ENCODE measurements around the gene MYO16. TPM values are rescaled to one million over a fixed set of nuclear protein-coding genes. Genes with fewer than 3 reads are reported as not detected.
A peak's percentile ranks its signal among the peaks of the same experiment; 100 is the strongest.

Gene MYO16
- total RNA-seq, 1 donor from 2014 or later = 0.04 TPM

- ATAC-seq = no peak
These were observed 314.4 kb downstream of the MYO16 start for GRCh38 chr13:108943842-108944241.

DNA sequence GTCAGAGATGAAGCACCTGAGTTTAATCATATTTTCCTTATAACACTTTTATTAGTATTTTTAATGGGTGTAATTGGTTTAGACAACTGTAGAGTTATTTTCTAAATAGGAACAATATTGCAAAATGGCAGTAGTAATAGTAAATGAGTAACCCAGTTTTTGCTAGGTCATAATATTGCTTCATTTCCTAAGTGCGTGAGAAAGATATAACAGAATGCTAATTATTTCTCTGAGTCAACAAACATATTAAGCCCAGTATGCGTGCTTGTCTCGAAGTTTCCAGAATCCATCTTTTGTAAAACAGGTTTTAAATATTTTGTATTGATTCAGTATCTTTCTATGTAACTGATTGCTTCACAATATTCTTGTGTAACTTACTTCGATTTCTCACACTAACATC, 315.3 kb downstream of the MYO16 start:
- peak; percentile 58 for ATAC-seq

DNA sequence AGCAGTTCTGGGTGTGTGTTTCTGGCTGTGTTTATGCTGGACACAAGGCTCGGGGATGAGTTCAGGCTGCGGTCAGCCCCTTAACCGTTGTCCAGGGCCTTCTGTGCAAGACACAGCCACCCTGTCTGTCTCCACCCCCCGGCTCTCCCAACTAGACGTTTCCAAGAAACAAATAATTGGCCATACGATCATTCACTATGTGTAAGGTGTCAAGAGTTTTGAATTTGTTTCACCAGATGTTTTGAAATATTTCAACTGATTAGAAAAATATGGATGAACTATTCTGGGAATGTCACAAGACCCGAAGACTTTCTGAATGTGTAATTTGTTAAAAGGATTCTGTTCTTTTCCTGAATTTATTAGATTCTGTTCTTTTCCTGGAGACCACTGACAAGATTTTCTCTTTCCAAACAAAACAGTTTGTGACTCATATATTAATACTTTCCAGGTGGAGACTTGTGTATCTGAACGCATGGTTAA, 318.2 kb downstream of the MYO16 start:
- no peak for ATAC-seq

- peak; percentile 41 for ATAC-seq
These were observed 318.9 kb downstream of the MYO16 start for GRCh38 chr13:108948251-108948671.

GRCh38 chr13:108950333-108951010, 321.1 kb downstream of the MYO16 start:
- no peak for ATAC-seq

GRCh38 chr13:108955741-108956140, 326.3 kb downstream of the MYO16 start:
- no peak for ATAC-seq

DNA sequence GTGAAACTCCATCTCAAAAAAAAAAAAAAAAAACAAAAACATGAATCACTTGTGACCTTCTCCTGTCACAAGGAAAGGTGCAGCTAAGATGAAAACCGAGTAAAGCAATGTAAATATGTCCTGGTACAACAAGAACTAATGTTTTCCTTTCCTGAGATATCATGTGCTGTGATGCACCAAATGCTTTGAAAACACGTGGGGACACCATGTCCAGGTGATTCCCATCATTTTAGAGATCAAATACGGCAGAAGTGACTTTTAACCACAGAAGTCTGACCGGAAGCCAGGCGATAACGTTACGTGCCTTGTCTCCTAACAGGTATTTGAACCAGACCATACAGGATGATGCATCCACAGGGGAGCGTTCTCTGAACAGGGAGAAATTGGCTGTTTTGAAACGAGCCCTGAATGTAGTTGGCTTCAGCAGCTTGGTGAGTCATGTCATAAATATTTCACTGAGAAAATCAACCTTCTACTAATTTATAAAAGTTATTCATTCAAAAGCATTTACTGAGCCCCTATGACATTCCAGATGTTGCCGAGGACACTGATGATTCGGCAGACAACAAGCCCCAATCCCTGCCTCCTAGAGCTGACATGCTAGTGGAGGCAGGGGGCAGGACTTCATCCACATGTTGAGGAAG, 328.1 kb downstream of the MYO16 start:
- ATAC-seq = no peak

DNA sequence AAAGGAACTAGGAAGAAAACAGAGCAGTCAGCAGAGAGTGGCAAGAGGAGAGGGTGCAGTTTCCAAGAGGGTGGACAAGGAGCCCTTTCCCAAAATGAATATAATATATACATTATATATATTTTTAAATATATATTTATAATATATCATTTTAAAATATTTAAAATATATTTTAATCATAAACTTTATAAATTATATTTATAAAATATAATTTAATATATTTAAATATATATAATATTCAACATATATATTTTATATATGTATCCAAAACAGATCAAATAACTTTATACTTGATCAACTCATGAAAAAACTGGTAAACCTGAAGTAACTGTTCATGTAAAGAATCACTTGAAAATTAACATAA, 328.6 kb downstream of the MYO16 start:
- ATAC-seq = no peak

- no peak for ATAC-seq
These were observed 329.8 kb downstream of the MYO16 start for GRCh38 chr13:108959234-108959633.

DNA sequence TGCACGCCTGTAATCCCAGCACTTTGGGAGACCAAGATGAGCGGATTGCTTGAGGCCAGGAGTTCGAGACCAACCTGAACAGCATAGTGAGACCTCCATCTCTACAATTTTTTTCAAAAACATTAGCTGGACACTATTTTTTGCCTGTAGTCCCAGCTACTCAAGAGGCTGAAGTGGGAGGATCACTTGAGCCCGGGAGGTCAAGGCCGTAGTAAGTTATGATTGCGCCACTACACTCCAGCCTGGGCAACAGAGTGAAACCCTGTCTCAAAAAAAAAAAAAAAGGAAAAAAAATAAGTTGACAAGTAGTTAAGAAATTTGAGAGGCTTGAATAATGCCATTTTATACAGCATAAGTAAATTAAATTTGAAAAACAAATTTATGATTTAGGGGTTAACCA, 330.6 kb downstream of the MYO16 start:
- ATAC-seq = no peak

- peak; percentile 76 for ATAC-seq
These were observed 332.2 kb downstream of the MYO16 start for GRCh38 chr13:108961542-108962125.

DNA sequence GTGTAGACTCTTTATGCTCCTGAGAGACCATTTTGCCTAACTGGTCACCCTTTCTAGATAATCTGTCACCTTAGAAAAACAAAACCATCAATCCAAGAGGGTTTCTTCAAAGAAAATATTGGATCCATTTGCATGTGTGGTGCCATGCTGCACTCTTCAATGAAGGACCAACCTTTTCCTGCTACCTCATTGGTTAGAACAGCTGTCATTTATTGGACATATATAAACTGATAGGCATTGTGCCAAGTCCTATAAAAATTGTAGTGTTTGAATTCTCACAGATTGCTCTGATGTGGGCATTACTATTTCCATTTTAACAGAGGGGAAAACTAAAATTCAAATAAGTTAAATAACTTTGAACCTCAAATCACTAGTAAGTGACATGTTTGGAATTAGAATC, 333.2 kb downstream of the MYO16 start:
- ATAC-seq = no peak

DNA sequence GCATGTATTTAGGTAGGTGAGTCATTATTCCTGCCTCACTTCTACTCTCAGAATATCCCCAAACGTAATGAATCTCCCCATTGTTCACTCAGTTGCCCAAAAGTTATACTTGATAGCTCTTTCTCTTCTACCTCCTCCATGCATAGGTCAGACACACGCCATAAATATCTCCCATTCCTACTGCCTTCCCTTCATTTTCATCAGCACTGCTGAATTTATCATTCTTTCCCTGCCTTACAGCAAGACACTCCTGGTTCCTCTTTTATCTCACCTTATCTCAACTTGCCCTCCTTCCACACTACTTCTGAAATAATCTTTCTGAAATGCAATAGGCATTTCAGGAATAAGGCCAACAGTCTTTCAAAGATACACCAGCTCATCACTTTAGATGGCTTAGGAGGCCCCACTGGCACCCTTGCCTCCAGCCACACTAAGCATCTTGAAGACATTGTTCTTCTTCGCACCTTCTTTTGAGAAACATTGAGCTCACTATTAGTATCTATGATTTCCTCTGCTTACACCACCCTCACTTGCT, 333.9 kb downstream of the MYO16 start:
- ATAC-seq = no peak

GRCh38 chr13:108963846-108964600, 334.6 kb downstream of the MYO16 start:
- no peak for ATAC-seq

- no peak for ATAC-seq
These were observed 335.2 kb downstream of the MYO16 start for GRCh38 chr13:108964606-108965005.

DNA sequence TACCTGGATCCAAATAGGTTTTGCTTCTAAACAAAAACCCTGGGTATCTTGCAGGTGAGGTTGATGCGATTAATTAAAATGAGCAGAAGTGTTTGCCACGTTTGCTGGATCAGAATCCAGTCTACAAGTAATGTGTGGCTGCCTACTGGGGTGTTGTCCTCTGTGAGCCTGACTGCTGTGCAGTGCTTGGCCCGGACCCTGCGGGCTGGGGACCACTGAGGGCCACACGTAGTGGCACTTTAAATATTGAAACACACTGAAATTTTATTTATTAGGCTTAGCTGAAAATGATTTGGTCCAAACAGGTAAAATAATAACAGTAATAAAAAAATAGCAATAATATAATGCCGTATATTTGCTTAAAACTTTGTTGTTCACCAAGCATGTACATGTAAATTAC, 338.0 kb downstream of the MYO16 start:
- ATAC-seq = no peak

DNA sequence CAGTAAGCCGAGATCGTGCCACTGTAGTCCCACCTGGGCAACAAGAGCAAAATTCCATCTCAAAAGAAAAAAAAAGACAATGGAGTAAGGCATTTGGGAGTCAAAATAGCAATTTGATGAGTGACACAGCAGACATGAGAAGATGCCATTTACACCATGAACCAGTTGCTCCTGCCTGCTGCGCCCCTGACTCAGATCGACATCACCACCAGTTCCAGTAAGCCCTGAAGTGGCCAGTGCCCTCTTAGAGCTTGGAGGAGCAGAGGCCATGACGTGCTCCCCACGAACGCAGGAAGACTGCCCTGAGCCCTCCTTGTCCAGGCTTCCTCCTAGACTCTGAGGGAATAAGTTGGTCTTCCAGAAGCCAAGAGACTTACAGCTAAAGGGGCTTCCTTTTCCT, 339.2 kb downstream of the MYO16 start:
- no peak for ATAC-seq

DNA sequence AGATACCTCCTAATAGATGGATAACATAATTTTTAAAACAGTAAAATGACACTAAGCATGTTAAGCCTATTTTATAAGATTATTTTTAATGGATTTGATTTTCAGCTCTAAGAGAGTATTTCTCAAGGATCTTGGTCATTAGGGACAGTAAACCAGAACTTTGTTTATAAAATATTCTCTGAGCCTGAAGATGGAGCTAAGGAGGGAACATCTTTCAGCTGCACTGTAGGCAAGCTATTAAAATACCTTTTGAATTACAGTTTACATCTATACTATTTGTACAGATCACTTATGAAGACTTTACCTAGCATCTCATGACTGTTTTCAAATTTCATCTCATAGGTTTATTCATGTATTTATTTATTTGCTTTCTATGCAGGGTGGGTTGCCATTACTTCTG, 345.3 kb downstream of the MYO16 start:
- ATAC-seq = no peak

GRCh38 chr13:108980237-108980636, 350.8 kb downstream of the MYO16 start:
- ATAC-seq = no peak

GRCh38 chr13:108981407-108981806, 352.0 kb downstream of the MYO16 start:
- no peak for ATAC-seq

DNA sequence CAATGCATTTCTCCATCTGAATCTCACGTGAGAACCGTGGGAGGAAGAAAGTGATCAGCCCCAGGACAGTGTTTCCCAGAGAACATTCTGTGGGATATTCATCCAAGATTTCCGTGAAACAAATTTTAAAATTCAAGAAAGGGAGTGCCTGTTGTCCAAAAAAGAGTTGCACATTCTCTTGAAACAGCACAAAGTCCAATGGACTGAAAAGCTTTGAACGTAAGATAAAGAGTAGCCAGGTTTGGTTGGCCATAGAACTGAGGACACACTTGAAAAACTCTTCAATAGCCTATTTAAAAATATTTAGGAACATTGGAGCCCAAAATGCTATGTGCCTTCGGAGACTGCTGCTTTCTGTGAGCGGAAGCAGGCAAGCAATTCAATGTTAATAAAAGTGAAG, 353.9 kb downstream of the MYO16 start:
- no peak for ATAC-seq

DNA sequence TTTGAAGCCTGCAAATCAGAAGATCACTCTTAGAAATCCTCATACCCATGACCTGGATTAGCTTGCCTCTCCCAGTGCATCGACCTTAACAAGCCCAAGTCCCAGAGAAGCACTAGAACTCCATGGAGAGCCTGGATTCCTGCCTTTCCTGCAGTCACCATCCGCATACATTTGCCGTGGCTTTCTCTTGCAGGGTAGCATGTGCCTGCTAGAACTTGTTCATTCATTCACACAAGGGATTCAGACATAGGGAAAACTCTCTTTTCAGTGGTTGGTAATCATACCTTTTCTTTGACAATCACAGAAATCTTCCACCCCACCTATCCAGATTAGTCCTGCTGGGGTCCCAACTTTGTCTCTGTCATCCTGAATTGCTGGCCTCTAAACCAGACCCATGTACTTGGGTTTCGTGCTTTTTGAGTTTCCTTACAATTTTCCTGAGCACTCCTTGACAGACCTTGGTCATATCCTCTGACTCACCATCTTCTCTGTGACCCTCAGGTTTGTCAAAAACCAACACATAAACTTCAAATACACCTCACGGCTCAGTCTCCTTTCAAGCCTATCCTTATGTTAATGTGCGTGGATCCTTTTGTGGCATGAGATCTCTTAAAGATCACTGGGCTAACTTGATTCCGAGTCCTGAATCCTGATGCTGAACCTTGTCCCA, 355.0 kb downstream of the MYO16 start:
- no peak for ATAC-seq

DNA sequence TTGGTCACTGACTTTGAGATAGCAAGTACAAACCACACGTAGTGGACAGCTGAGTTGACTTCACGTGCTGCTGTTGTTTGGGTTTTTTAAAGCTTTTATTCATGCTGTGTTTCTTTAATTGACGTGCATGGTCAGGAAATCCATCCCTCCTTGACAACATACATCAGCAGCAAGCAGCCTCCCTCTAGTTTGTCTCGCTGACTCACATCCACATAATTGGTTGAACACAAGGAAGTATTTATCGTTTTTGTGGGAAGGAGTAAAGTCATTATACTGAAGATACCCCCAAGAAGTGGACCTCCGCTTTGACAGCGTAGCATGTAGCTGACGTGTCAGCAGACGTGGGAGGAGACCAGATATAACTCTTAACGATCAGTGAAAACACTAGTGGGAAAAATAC, 355.8 kb downstream of the MYO16 start:
- ATAC-seq = no peak
